ENCODE results near the gene SSX2IP. TPM values are rescaled to one million over a fixed set of nuclear protein-coding genes. Genes with fewer than 3 reads are reported as not detected.
"Not testable (repeated sequence)": the region's sequence is repeated elsewhere in the genome, so short reads cannot be mapped to it uniquely, and the experiment has no call there.

The SSX2IP gene
- polyA plus RNA-seq, 5 donors: 12.3 to 24.9 (median 18.7) TPM

GRCh38 chr1:84677415-84678099 is 12.7 kb downstream of the SSX2IP start:
- no peak for DNase-seq

DNA sequence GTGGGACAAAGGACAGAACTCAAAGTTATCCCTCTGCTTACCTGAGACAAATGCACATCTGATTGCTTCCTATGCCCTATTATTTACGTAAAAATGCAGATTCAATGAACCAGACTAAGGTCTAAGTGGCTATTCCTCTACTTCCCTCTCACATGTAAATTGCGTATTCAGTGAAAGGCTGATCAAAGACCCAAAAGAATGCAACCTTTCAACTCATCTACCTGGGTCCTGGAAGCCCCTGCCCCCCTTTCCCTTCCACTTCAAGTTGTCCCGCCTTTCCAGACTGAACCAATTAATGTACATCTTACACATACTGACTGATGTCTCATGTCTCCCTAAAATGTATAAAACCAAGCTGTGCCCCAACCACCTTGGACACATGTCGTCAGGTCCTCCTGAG is 14.6 kb downstream of the SSX2IP start:
- no peak for DNase-seq

DNA sequence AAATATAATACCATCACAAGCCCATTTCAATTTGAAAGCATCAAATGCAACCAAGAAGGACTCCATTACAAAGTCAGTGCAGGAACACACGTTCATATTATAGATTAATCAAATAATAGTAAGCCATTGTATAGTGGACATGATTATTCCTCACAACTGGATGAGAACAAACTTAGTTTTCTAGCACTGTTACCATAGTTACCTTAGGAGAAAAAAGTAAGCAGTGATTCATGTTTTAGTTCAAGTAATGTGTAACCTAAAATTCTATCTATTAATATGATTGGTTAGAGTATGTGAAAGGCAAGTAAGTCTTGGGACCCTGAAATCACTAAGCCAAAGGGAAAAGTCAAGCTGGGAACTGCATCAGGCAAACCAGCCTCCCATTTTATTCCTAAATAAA is 15.2 kb downstream of the SSX2IP start:
- DNase-seq: no peak

GRCh38 chr1:84674705-84675104 is 15.6 kb downstream of the SSX2IP start:
- DNase-seq: no peak

- DNase-seq: no peak
These were observed 16.2 kb downstream of the SSX2IP start for GRCh38 chr1:84674021-84674420.

DNA sequence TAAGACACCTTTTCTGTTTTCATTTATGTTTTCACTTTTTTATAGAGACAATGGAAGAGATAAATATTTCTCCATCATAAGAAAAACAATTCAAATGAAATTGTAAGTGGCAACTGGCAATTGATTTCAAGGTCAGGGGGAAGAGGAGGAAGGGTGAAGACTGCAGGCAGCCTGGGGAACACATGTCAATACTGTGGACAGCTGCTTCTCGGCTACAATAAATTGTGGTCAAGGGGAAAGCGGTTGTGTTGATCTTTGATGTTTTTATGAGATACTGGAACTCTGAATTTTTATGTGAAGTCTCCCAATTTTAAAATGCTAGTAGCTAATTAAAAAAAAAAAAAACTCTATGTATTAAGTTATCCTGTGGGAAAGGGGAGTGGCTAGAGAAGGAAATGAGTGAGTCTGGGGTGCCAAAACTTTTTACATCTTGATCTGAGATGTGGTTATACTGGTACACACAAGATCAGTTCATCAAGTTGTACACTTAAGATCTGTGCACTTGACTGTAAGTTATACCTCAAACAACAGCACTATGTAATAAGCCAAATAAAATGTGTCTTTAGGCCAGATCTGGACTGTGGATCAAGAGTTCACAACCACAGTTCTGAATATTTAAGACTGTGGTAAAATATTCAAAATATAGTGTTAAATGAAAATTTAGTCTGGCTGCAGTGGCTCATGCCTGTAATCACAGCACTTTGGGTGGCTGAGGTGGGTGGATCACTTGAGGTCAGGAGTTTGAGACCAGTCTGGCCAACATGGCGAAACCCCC is 18.0 kb downstream of the SSX2IP start:
- DNase-seq: no peak

DNA sequence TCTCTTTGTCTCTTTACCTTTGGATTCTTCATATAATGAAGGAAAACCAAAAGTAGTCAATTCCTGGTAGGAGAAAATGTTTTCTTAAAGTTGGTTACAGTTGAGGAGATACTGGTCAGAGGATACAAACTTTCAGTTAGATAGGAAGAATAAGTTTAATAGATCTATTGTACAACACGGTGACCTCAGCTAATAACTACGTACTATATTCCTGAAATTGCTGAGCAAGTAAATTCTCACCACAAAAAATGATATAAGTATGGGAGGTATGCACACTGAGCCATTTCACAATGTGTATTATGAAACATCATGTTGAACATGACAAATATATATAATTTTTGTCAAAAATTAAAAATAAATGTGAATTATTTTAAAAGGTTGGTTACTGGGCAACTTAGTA is 20.4 kb downstream of the SSX2IP start:
- no peak for DNase-seq

GRCh38 chr1:84668185-84668584 is 22.1 kb downstream of the SSX2IP start:
- no peak for DNase-seq

DNA sequence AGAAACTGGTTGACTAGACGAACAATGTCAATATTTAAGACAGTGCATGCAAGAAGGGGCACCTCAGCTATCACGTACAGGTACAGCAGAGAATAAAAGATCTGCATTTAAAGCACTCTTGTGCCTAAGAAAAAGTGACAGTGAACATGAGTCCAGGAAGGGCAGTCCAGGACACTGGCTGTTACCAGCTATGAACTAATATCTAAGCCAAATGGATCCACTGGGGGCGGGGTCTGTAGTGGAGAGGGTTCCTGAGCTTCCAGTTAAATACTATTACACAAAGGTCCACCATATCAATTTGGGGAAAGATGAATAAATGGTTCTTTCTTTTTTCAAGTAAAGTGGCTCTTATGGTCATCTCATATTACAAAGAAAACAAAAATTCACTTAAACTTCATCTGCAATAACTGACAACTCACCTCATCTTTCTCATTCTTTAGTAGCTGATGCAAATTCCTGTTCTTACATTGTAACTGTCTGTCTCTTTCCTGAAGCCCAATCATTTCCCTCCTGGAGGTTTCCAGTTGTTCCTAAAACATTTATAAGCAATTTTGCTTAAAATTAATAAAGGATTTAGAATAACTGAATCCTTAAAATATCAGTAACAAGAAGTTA is 24.5 kb downstream of the SSX2IP start:
- DNase-seq: no peak

- no peak for DNase-seq
These were observed 37.1 kb downstream of the SSX2IP start for GRCh38 chr1:84653130-84653677.

GRCh38 chr1:84644472-84644871 is 45.8 kb downstream of the SSX2IP start:
- no peak for DNase-seq

GRCh38 chr1:84643183-84643582 is 47.1 kb downstream of the SSX2IP start:
- no peak for DNase-seq

- no peak for DNase-seq
These were observed 47.5 kb downstream of the SSX2IP start for GRCh38 chr1:84642774-84643173.

DNA sequence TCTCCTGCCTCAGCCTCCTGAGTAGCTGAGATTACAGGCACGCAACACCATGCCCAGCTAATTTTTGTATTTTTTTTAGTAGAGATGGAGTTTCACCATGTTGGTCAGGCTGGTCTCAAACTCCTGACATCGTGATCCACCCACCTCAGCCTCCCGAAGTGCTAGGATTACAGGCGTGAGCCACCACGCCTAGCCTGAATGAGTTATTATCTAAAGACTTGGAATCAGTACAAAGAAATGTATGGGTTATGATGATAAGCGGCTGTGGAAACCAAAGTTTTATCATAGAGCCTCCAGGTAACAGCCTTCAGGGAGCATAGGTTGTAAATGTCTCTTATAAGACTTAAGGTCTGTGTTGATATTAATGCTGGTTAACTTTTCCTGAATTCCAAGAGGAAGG is 50.5 kb downstream of the SSX2IP start:
- not testable (repeated sequence) for DNase-seq

DNA sequence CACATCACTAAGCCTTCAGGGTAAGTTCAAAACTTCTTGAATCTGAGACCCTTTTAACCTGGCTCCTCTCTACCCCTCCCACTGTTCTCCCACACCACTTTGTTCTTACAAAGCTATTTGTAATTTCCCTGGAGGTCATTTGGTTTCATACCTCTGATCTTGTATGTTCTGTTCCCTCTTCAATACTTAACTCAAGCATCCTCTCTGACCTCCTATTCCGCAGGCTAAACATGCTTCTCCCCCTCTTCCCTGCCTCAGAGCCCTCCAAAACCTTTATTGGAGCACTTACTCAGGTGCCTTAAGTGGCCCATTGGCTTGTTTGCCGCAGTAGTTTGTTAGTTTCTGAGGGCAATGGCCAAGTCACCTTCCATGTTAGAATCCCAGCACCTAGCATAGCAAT is 54.8 kb downstream of the SSX2IP start:
- no peak for DNase-seq

- DNase-seq: no peak
These were observed 55.6 kb downstream of the SSX2IP start for GRCh38 chr1:84634536-84635205.

DNA sequence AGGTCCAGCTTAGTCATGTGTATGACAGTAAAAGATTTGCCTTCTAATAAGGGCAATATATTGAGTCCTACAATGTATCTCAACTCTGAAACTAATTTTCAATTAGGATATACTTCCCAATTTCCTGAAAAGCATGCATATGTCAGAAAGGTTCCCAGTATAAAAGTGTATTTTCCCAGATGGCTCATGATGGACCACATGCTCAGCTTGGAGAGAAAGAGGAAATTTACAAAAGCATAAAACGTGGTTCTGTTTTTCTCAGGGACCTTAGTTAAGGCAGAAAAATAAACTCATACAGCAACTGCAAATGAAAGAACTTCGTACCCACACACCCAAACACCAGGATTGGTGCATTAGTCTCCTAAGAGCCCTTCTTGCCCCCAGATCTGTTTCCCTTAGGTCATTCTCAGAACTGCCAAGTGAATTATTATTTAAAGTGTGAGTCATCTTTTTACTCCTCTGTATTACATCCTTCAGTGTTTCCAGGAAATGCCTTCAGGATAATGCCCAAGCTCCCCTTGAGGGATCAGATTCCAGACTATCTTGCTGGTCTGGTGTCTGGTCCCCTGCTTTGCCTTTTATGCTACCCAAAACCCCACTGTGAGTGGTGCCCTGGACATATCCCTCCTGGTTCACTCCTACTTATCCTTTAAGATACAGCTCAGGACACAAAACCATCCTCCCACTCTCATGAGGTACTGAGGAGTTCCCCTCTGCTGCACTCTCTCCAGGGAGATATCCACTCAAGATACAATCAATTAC is 57.4 kb downstream of the SSX2IP start:
- no peak for DNase-seq

GRCh38 chr1:84632137-84632536 is 58.1 kb downstream of the SSX2IP start:
- no peak for DNase-seq

GRCh38 chr1:84624876-84625275 is 65.4 kb downstream of the SSX2IP start:
- DNase-seq: no peak

GRCh38 chr1:84621553-84621952 is 68.7 kb downstream of the SSX2IP start:
- DNase-seq: no peak

DNA sequence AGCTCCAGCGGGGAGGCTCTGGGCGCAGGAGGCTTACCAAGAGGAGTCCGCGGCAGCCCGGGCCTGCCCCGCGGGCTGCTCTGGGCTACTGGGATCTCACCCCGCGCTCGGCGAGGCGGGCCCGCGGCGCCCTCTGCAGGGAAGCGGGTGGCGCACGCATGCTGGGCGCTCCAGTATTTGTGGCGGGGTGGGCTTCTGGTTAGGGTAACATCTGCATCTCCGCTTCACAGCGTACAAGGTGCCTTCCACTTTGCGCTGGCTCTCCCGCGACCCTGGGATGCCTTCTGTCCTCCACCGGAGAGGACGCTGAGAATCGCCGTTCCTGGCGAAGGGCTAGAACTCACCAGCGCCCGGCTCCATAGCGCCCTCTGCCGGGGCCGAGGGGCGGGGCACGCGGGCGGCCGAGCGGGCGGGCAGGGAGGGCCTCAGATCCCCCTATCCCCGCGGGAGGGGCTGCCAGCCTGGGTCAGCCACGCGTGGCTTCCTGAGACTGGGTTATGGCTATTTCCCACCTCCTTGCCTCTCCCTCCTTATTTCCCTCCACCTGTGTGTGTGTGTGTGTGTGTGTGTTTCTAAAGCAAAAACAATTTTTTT is 69.4 kb downstream of the SSX2IP start:
- peak; percentile 64 to 71 for DNase-seq
